PFSK-1 (cell line): Measurements from ENCODE around the gene NEDD9.

Experiments
- FOXP2 ChIP-seq: optimal IDR thresholded peaks from 2 replicates; pipeline ENCODE3; 2011; ENCODE audit warnings: borderline replicate concordance, control low read depth, inconsistent platforms; ENCODE audit not compliant: insufficient read depth; ENCODE audit errors: extremely low read length, extremely low read depth
- POLR2AphosphoS5 ChIP-seq: IDR thresholded peaks from 2 replicates; pipeline ENCODE4 v1.6.1; 2012; ENCODE audit warnings: low read depth, mild to moderate bottlenecking, control low read depth, low read length, moderate library complexity
- REST ChIP-seq, 2 experiments: IDR thresholded peaks; 2 replicates each; pipeline versions ENCODE4 v1.6.1 to v1.8.0; 2011 to 2012; ENCODE audit warnings: low read depth in 2 of 2, low read length in 2 of 2, control low read depth in 1 of 2, inconsistent platforms in 1 of 2, mild to moderate bottlenecking in 1 of 2, moderate library complexity in 1 of 2; ENCODE audit not compliant: insufficient read depth in 1 of 2
- SIN3A ChIP-seq: IDR thresholded peaks from 2 replicates; pipeline ENCODE4 v1.6.1; 2012; ENCODE audit warnings: mild to moderate bottlenecking, low read length, moderate library complexity, borderline replicate concordance; ENCODE audit not compliant: insufficient read depth
- TAF1 ChIP-seq: IDR thresholded peaks from 2 replicates; pipeline ENCODE4 v1.6.1; 2012; ENCODE audit warnings: low read length, control low read depth, borderline replicate concordance; ENCODE audit not compliant: insufficient read depth

Gene NEDD9

GRCh38 chr6:11209369-11209768 lies 23.1 kb downstream of the NEDD9 start:
- no peak for TF ChIP-seq FOXP2
- TF ChIP-seq TAF1 = no peak
- TF ChIP-seq SIN3A = no peak
- TF ChIP-seq REST (IDR thresholded peaks at IDR 0.05; ENCODE audit: insufficient read depth in 1 of 2, low read depth in 2 of 2, low read length in 2 of 2) = no peak
- no peak for TF ChIP-seq POLR2AphosphoS5

- TF ChIP-seq TAF1 (no peak), SIN3A (no peak), POLR2AphosphoS5 (no peak), FOXP2 (no peak), REST (IDR thresholded peaks at IDR 0.05; ENCODE audit: insufficient read depth in 1 of 2, low read depth in 2 of 2, low read length in 2 of 2) (no peak)
Observed at GRCh38 chr6:11208854-11209253, 23.6 kb downstream of the NEDD9 start.

GRCh38 chr6:11208267-11208666 lies 24.2 kb downstream of the NEDD9 start:
- no peak for TF ChIP-seq TAF1
- TF ChIP-seq REST (IDR thresholded peaks at IDR 0.05; ENCODE audit: insufficient read depth in 1 of 2, low read depth in 2 of 2, low read length in 2 of 2) = no peak
- TF ChIP-seq POLR2AphosphoS5 = no peak

GRCh38 chr6:11207199-11207968 lies 25.1 kb downstream of the NEDD9 start:
- TF ChIP-seq POLR2AphosphoS5 (no peak), REST (IDR thresholded peaks at IDR 0.05; ENCODE audit: insufficient read depth in 1 of 2, low read depth in 2 of 2, low read length in 2 of 2) (no peak), SIN3A (no peak), TAF1 (no peak), FOXP2 (no peak)

- TF ChIP-seq POLR2AphosphoS5 = no peak
- no peak for TF ChIP-seq REST (IDR thresholded peaks at IDR 0.05; ENCODE audit: insufficient read depth in 1 of 2, low read depth in 2 of 2, low read length in 2 of 2)
- no peak for TF ChIP-seq SIN3A
- no peak for TF ChIP-seq TAF1
- TF ChIP-seq FOXP2 = no peak
Observed at GRCh38 chr6:11206576-11206975, 25.9 kb downstream of the NEDD9 start.
